ENCODE results near the gene TRIM52.

- no peak for TF ChIP-seq CTCF (IDR thresholded peaks at IDR 0.05)
- no peak for TF ChIP-seq POLR2A (IDR thresholded peaks at IDR 0.05)
Measured at GRCh38 chr5:181218795-181219124, 42.2 kb downstream of the TRIM52 start.
